Thyroid gland (tissue), 4 donors: ENCODE data around the gene SV2B. TPM values are rescaled to one million over a fixed set of nuclear protein-coding genes. Genes with fewer than 3 reads are reported as not detected.

Experiments
- DNase-seq, 2 donors: peaks; one replicate each; pipeline ENCODE4 v3.0.0-alpha.2; 2019
- H3K27ac ChIP-seq, 3 donors: fragments of 200-600 bp; sonication (generic); 1 replicate in 2 of 3; 2 replicates in 1 of 3; pipeline ENCODE4 v1.5.1; 2016 to 2019; ENCODE audit warnings: mild to moderate bottlenecking in 1 of 3, moderate library complexity in 1 of 3
- H3K27me3 ChIP-seq: fragments of 200-600 bp; sonication (generic); one replicate; pipeline ENCODE4 v1.5.1; 2019
- H3K36me3 ChIP-seq, 2 donors: fragments of 200-600 bp; sonication (generic); one replicate each; pipeline ENCODE4 v1.5.1; 2016 to 2019
- H3K4me1 ChIP-seq, 2 donors: fragments of 200-600 bp; sonication (generic); one replicate each; pipeline ENCODE4 v1.5.1; 2017 to 2019
- H3K4me3 ChIP-seq, 3 donors: fragments of 200-600 bp; sonication (generic); replicated peaks in 1 of 3; 1 replicate in 2 of 3; 2 replicates in 1 of 3; pipeline ENCODE4 v1.5.1; 2016; ENCODE audit warnings: mild to moderate bottlenecking in 1 of 3
- H3K9me3 ChIP-seq: fragments of 200-600 bp; sonication (generic); one replicate; pipeline ENCODE4 v1.5.1; 2017
- POLR2A ChIP-seq, 2 donors: fragments of 450-650 bp; IDR thresholded peaks; one replicate each; pipeline ENCODE4 v1.6.1; 2017; ENCODE audit warnings: antibody characterized with exemption in 2 of 2, mild to moderate bottlenecking in 2 of 2, moderate library complexity in 1 of 2
- WGBS, 2 donors: methylation state at CpG; one replicate each; pipeline ENCODE4 v1.1.5; 2017; 5-methylcytosine and 5-hydroxymethylcytosine counted together
- intact Hi-C: fragments of 100-400 bp; cut with DNase I; formaldehyde crosslinking; loops from one replicate; pipeline ENCODE4 v1.15.1; 2023
- total RNA-seq, 4 donors: library from RNA; depleted of rRNA; stranded (reverse); fragments of >200 nt; gene quantifications; one replicate each; pipeline ENCODE4 v1.2.3, GENCODE V29; 2016
- TF ChIP-seq, protein P1 (sequence below), 6 experiments: fragments of 200-600 bp in 3 of 6; fragments of 450-650 bp in 3 of 6; sonication (generic) in 3 of 6; IDR thresholded peaks; one replicate each; pipeline ENCODE4 v1.5.1; 2016 to 2019; ENCODE audit warnings: antibody characterized with exemption in 6 of 6, mild to moderate bottlenecking in 2 of 6, inconsistent platforms in 1 of 6, moderate library complexity in 1 of 6

Gene SV2B
- total RNA-seq, 4 donors from 2014 or later, result 0.83 to 3.9 (median 2.2) TPM

- Histone ChIP-seq H3K27me3 (no peaks in the 10 kb centered on the region), H3K4me3 (no peak overlapping the region), H3K4me1 (no peaks in the 10 kb centered on the region), H3K36me3 (no peaks in the 10 kb centered on the region), H3K9me3 (no peaks in the 10 kb centered on the region), H3K27ac (no peak overlapping the region)
- DNase-seq, result no peak
- TF ChIP-seq, protein P1, sequence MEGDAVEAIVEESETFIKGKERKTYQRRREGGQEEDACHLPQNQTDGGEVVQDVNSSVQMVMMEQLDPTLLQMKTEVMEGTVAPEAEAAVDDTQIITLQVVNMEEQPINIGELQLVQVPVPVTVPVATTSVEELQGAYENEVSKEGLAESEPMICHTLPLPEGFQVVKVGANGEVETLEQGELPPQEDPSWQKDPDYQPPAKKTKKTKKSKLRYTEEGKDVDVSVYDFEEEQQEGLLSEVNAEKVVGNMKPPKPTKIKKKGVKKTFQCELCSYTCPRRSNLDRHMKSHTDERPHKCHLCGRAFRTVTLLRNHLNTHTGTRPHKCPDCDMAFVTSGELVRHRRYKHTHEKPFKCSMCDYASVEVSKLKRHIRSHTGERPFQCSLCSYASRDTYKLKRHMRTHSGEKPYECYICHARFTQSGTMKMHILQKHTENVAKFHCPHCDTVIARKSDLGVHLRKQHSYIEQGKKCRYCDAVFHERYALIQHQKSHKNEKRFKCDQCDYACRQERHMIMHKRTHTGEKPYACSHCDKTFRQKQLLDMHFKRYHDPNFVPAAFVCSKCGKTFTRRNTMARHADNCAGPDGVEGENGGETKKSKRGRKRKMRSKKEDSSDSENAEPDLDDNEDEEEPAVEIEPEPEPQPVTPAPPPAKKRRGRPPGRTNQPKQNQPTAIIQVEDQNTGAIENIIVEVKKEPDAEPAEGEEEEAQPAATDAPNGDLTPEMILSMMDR (IDR thresholded peaks at IDR 0.05), result no peak
- no peak for TF ChIP-seq POLR2A (IDR thresholded peaks at IDR 0.05)
- WGBS, 2 donors, result 63% methylated on average over 10 of the region's 10 CpGs
- intact Hi-C loops, result no loop called here
Observed at GRCh38 chr15:91238644-91239425, 138.8 kb downstream of the SV2B start.

GRCh38 chr15:91243826-91244225 is 143.8 kb downstream of the SV2B start:
- Histone ChIP-seq H3K27me3 (no peaks in the 10 kb centered on the region), H3K36me3 (no peaks in the 10 kb centered on the region), H3K4me1 (no peaks in the 10 kb centered on the region), H3K27ac (no peak overlapping the region), H3K9me3 (no peaks in the 10 kb centered on the region), H3K4me3 (no peak overlapping the region)
- intact Hi-C loops, result no loop called here
- WGBS, 2 donors, result 59 to 92% methylated on average over 2 of the region's 2 CpGs
- no peak for TF ChIP-seq POLR2A (IDR thresholded peaks at IDR 0.05)
- TF ChIP-seq, protein P1 (IDR thresholded peaks at IDR 0.05), result no peak
- no peak for DNase-seq

DNA sequence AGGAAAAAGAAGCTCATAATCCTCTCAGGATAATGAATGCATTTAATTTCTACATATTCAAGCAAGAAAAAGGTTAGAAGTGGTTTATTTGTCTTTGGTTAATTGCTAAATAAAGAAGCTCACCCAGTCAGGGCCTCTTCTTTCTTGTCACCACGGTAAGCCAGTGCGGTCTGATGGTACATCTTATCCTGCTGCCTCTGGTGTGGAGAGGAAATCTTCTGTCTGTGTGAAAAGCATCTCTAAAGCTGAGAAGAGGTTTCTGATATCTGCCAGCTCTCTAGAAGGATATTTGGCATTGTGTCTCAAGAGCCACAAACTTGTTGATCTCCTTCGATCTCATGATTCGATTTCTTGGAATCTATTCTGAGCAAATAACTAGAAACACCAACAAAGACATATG is 144.9 kb downstream of the SV2B start:
- WGBS, 2 donors, result 91 to 92% methylated on average over 4 of the region's 4 CpGs
- intact Hi-C loops, result no loop called here
- TF ChIP-seq, protein P1 (IDR thresholded peaks at IDR 0.05), result no peak
- TF ChIP-seq POLR2A (IDR thresholded peaks at IDR 0.05), result no peak
- no peak for DNase-seq
- no peak overlapping the region for H3K27ac ChIP-seq
- no peak overlapping the region for H3K4me3 ChIP-seq
- no peaks in the 10 kb centered on the region for H3K27me3 ChIP-seq
- H3K36me3 ChIP-seq, result no peaks in the 10 kb centered on the region
- H3K9me3 ChIP-seq, result no peaks in the 10 kb centered on the region
- H3K4me1 ChIP-seq, result no peaks in the 10 kb centered on the region

DNA sequence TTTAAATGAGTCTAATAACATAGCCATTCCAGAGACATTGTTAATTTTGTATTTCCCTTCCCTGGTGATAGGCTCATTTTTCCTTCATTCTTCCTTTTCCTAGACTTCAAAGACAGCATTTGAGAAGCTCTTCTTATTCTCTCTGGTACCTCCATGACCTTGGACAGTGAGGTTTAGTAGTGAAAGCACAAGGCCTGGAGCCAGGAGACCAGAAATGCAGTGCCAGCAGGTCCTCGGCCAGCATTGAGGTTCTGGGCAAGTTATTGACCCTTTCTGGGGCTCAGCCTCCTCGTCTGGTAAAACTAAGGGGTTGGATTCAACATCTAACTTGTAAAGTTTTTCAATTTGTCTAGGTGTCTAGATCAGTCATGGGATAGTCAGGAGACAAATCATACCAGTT is 146.9 kb downstream of the SV2B start:
- Histone ChIP-seq H3K27ac (no peak overlapping the region), H3K27me3 (no peaks in the 10 kb centered on the region), H3K9me3 (no peaks in the 10 kb centered on the region), H3K36me3 (no peaks in the 10 kb centered on the region), H3K4me3 (no peak overlapping the region), H3K4me1 (no peaks in the 10 kb centered on the region)
- no peak for DNase-seq
- WGBS, 2 donors, result 33 to 64% methylated on average over 2 of the region's 2 CpGs
- intact Hi-C loops, result no loop called here
- TF ChIP-seq, protein P1 (IDR thresholded peaks at IDR 0.05), result no peak
- no peak for TF ChIP-seq POLR2A (IDR thresholded peaks at IDR 0.05)

DNA sequence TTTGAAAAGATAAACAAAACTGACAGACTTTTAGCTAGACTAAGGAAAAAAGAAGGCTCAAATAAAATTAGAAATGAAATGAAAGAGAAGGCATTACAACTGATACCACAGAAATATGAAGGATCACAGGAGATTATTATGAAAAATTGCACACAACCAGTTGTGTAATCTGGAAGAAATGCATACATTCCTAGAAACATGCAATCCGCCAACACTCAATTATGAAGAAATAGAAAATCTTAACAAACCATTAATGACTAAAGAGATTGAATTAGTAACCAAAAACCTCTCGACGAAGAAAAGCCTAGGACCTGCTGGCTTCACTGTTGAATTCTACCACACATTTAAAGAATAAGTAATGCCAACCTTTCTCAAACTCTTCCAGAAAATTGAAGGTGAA is 149.5 kb downstream of the SV2B start:
- H3K27ac ChIP-seq, result no peak overlapping the region
- no peak for DNase-seq
- H3K4me1 ChIP-seq, result no peaks in the 10 kb centered on the region
- intact Hi-C loops, result no loop called here
- no peak for TF ChIP-seq POLR2A (IDR thresholded peaks at IDR 0.05)
- TF ChIP-seq, protein P1 (IDR thresholded peaks at IDR 0.05), result no peak
- no peaks in the 10 kb centered on the region for H3K27me3 ChIP-seq
- 88 to 91% methylated on average over 3 of the region's 3 CpGs for WGBS, 2 donors
- H3K4me3 ChIP-seq, result no peak overlapping the region
- H3K36me3 ChIP-seq, result no peaks in the 10 kb centered on the region
- H3K9me3 ChIP-seq, result no peaks in the 10 kb centered on the region
